Muscle layer of duodenum (tissue), 2 donors: Measurements from ENCODE around the gene ASIC4.

Experiments used
- H3K27ac ChIP-seq: one replicate; pipeline ENCODE4 v1.7.0; 2013; ENCODE audit warnings: mild to moderate bottlenecking, low read length
- H3K27me3 ChIP-seq: one replicate; pipeline ENCODE4 v1.7.0; 2013; ENCODE audit warnings: low read depth, mild to moderate bottlenecking, control low read depth, low read length
- H3K36me3 ChIP-seq, 2 donors: one replicate each; pipeline ENCODE4 v1.7.0; 2013; ENCODE audit warnings: low read length in 2 of 2, control low read depth in 1 of 2, mild to moderate bottlenecking in 1 of 2; ENCODE audit not compliant: insufficient read depth in 2 of 2, control insufficient read depth in 1 of 2
- H3K4me1 ChIP-seq, 2 donors: one replicate each; pipeline ENCODE4 v1.7.0; 2013; ENCODE audit warnings: low read length in 2 of 2, mild to moderate bottlenecking in 2 of 2, control low read depth in 1 of 2, moderate library complexity in 1 of 2; ENCODE audit not compliant: insufficient read depth in 2 of 2, control insufficient read depth in 1 of 2
- H3K4me3 ChIP-seq, 2 donors: one replicate each; pipeline ENCODE4 v1.7.0; 2013; ENCODE audit warnings: low read length in 2 of 2, low read depth in 1 of 2, mild to moderate bottlenecking in 1 of 2
- H3K9me3 ChIP-seq, 2 donors: one replicate each; pipeline ENCODE4 v1.7.0; 2013; ENCODE audit warnings: low read length in 2 of 2, control low read depth in 1 of 2, mild to moderate bottlenecking in 1 of 2; ENCODE audit not compliant: control insufficient read depth in 1 of 2
- donor health status: healthy.

The ASIC4 gene

GRCh38 chr2:219576505-219577388 lies 62.5 kb downstream of the ASIC4 start:
- Histone ChIP-seq H3K9me3 (no peaks in the 10 kb centered on the region), H3K4me1 (peaks cover 0 to 4% of the 10 kb centered on the region in 2 donors), H3K27ac (no peak overlapping the region), H3K36me3 (no peaks in the 10 kb centered on the region), H3K27me3 (no peaks in the 10 kb centered on the region), H3K4me3 (no peak overlapping the region)

- Histone ChIP-seq H3K36me3 (no peaks in the 10 kb centered on the region), H3K4me1 (no peaks in the 10 kb centered on the region), H3K4me3 (no peak overlapping the region), H3K27me3 (no peaks in the 10 kb centered on the region), H3K9me3 (no peaks in the 10 kb centered on the region), H3K27ac (no peak overlapping the region)
Observed at GRCh38 chr2:219578811-219579613, 64.7 kb downstream of the ASIC4 start.

GRCh38 chr2:219581346-219581745 lies 67.1 kb downstream of the ASIC4 start:
- no peaks in the 10 kb centered on the region for H3K4me1 ChIP-seq

More at GRCh38 chr2:219581346-219581745, 67.1 kb downstream of the ASIC4 start:
- H3K27me3 ChIP-seq: no peaks in the 10 kb centered on the region
- H3K4me3 ChIP-seq: no peak overlapping the region
- no peaks in the 10 kb centered on the region for H3K36me3 ChIP-seq
- no peaks in the 10 kb centered on the region for H3K9me3 ChIP-seq
- no peak overlapping the region for H3K27ac ChIP-seq
